Cerebellar cortex (tissue), 1 donor: ENCODE measurements around the gene SLC46A3.
A peak's percentile ranks its signal among the peaks of the same experiment; 100 is the strongest.

ENCODE experiments used
- DNase-seq: peaks from one replicate; pipeline ENCODE4 v3.0.0-alpha.2; 2015; ENCODE audit warnings: low spot score

The SLC46A3 gene

DNA sequence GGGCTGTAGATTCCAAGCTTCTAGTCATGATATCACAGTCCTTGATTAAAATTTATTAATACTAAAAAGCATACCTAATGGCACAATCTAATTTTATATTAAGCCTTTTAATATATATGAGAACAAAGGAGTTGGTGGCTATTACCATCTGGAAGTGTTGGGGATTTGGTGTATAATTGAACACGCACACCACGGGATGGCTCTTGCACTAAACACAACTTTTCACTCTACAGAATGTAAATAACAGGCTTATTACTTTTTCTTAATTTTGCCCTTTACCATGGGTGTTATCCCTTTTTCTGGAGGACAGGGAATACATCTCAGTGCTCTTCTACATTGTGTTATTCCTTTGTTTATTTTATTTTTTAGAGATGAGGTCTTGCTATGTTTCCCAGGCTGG, 38.2 kb downstream of the SLC46A3 start:
- DNase-seq, result no peak

GRCh38 chr13:28679628-28680027, 39.1 kb downstream of the SLC46A3 start:
- peak; percentile 27 for DNase-seq

GRCh38 chr13:28678809-28679208, 40.0 kb downstream of the SLC46A3 start:
- no peak for DNase-seq

DNA sequence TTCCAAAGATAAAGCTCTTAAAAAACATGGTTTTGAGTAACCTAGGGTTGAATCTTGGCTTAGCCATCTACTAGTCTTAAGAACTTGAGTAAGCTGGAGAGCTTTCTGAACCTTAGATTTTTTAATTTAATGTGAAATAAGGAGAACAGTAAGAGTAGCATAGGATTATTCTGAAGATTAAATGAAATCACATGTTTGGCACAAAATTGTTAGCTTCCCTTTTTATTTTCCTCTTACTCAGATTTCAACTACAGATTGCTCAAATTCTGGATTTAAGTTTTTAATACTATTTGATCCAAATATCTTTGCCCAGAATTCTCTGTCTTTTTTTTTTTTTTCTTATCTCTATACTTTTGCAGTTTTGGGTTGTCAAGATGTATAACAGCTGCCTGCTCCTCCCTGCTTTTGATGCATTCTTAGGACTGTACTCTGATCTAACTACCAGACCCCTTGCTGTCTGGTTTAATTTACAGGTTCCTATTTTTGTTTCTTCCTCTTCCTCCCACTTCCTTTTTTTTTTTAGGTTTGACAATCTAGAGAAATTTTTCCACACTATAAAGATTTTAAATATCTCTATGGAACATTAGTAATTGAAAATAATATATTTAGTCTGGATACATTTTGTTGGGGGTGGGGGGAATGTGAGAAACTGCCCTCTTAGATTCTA, 47.5 kb downstream of the SLC46A3 start:
- DNase-seq, result no peak

DNA sequence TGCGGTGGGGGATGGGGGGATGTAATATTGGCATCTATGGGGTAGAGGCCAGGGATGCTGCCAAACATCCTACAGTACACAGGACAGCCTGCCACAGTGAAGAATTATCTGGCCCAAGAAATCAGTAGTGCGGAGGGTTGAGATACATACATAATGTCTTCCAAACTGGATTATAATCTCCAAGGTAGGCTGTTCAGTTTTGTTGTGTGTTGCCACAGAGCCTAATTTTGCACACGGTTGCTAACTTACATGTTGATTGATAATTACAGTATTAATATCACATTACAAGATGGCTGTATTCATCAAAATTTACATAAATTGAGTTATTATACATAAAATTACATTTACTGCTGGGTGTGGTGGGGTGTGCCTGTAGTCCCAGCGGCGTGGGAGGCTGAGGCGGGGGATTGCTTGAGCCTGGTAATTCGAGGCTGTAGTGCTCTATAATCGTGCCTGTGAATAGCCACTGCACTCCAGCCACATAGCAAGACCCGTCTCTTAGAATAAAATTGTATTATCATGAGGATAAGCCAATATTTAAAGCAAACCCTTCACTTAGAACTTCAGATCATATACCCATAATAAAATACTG, 51.8 kb downstream of the SLC46A3 start:
- DNase-seq, result no peak

DNA sequence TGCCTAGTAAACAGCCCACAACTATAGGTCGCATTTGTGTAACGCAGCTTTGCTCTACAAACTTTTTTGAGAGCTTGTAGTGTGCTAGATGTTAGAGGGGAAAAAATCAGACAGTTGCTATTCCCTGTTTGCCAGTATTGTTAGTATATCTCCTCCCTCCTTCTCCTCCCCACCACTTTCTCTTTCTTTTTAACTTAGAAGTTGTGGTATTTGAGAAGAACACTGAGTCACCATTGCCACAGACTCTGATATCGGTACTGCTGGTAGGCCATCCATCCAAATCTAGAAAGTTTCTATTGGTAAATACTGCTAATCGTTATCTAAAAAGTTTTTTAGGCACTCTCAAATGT, 59.2 kb downstream of the SLC46A3 start:
- DNase-seq, result no peak

- peak; percentile 87 for DNase-seq
Observed at GRCh38 chr13:28658796-28659620, 59.8 kb downstream of the SLC46A3 start, which contains the start of gene POMP. TSS of gene POMP (plus strand) at chr13:28659130. CDS start at chr13:28659185, 55 bp downstream.

GRCh38 chr13:28658539-28658795, 60.3 kb downstream of the SLC46A3 start:
- no peak for DNase-seq

DNA sequence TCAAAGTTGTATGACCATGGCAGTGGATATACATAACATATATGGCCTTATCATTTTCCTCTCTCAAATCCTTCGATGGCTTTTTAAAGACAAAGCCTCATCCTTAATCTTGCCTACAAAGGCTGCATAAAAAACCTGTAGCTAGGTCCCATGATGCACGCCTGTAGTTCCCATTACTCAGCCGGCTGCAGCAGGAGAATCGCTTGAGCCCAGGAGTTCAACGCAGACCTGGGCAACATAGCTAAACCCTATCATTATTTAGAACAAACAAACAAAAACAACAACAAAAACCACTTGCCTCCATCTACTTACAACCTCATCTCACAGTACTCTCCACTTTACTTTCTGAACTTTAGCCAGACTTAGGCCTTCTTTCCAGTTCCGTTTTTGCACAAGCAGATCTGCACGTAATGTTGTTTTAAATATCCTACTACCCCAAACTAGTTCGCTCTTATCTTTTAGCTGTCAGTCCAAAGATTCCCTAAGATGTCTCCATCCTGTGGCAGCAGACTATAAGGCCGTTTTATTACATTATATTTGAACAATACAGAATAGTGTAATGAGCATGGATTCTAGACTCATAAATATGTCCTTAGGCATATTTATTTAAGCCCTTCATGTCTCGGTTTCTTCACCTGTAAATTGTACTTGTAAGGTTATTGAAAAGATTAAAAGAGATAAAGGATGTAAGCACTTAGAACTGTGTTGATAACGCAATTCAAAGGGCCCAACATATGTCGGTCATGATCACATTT, 60.8 kb downstream of the SLC46A3 start:
- DNase-seq, result peak; percentile 11

DNA sequence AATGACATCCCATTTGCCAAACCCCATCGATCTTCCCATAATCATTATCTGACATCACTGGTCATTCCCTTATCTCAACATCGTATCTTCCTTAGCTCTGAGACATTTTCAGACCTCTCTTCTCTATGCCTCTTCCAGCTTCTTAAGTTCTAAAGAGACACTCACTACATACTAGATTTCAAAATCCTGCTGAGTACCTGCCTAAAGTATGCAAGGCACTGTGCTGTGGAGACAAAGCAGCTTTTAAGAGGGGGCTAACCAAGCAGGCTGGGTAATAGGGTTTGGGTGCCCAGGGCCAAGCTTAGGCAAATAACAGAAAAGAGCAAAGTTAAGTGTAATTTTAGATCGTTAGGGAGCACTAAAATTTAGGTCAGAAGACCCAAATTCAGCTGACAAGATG, 63.2 kb downstream of the SLC46A3 start:
- DNase-seq, result no peak

DNA sequence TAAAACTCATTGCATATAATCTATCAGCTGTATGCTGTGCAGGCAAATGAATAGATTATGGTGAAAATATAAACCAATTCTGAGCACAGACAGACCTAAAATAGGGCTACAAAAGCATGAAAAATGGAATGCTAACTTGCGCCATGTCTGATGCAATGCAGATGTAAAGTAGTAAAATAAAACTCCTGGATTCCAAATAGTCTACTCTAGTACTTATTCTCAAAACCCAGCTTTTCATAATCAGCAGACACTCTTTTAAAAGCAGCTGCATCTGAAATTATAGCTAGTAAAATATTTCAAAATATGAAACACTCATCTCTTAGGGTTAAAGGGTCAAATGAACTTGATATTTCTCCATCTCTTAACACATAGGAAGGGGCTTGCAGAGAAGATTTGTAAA, 64.5 kb downstream of the SLC46A3 start:
- no peak for DNase-seq

- no peak for DNase-seq
Observed at GRCh38 chr13:28653111-28653510, 65.7 kb downstream of the SLC46A3 start.

GRCh38 chr13:28651810-28652401, 66.9 kb downstream of the SLC46A3 start:
- no peak for DNase-seq

DNA sequence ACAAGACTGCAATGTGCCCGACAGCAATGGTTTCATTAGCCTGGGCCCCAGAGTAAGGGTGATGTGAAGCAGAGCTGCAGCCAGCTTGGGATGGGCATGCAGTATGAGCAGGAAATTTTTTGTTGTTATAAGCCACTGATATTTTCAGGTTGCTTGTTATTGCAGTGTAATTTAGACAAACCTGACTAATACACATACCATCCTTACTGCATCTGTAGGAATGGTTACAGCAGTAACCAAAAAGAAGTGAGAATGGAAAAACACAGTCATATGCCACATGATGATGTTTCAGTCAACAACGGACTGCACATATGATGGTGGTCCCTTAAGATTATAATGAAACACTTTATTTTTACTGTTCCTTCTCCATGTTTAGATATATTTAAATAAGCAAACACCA, 68.5 kb downstream of the SLC46A3 start:
- DNase-seq, result no peak
